HG02571 (cell line): ENCODE data around the gene CCDC110.

ENCODE experiments used
- ATAC-seq: cut with Tn5 transposase; IDR thresholded peaks from one replicate; pipeline ENCODE4 v1.9.1; 2021; ENCODE audit warnings: mild to moderate bottlenecking, moderate library complexity; ENCODE audit not compliant: unreplicated experiment

The CCDC110 gene

GRCh38 chr4:185473247-185473646 lies 1.7 kb upstream of the CCDC110 start:
- no peak for ATAC-seq

- no peak for ATAC-seq
These were observed 590 bp upstream of the CCDC110 start for GRCh38 chr4:185472103-185472542.

- ATAC-seq = no peak
These were observed 885 bp downstream of the CCDC110 start for GRCh38 chr4:185470501-185471195.

GRCh38 chr4:185469580-185470154 lies 1.9 kb downstream of the CCDC110 start:
- ATAC-seq = no peak

GRCh38 chr4:185468999-185469398 lies 2.5 kb downstream of the CCDC110 start:
- ATAC-seq = no peak

- ATAC-seq = no peak
These were observed 3.5 kb downstream of the CCDC110 start for GRCh38 chr4:185467991-185468390.

GRCh38 chr4:185467101-185467500 lies 4.4 kb downstream of the CCDC110 start:
- ATAC-seq = no peak

- no peak for ATAC-seq
These were observed 5.8 kb downstream of the CCDC110 start for GRCh38 chr4:185465707-185466106.

GRCh38 chr4:185464887-185465286 lies 6.6 kb downstream of the CCDC110 start:
- no peak for ATAC-seq

GRCh38 chr4:185464183-185464582 lies 7.3 kb downstream of the CCDC110 start:
- ATAC-seq = no peak

- ATAC-seq = no peak
These were observed 8.0 kb downstream of the CCDC110 start for GRCh38 chr4:185463541-185463940.

- ATAC-seq = no peak
These were observed 10.0 kb downstream of the CCDC110 start for GRCh38 chr4:185461565-185461964.

GRCh38 chr4:185457136-185457535 lies 14.4 kb downstream of the CCDC110 start:
- no peak for ATAC-seq

GRCh38 chr4:185456131-185456530 lies 15.4 kb downstream of the CCDC110 start:
- no peak for ATAC-seq

GRCh38 chr4:185445209-185445608 lies 26.3 kb downstream of the CCDC110 start:
- no peak for ATAC-seq

- no peak for ATAC-seq
These were observed 30.1 kb downstream of the CCDC110 start for GRCh38 chr4:185441479-185441878.

- no peak for ATAC-seq
These were observed 33.7 kb downstream of the CCDC110 start for GRCh38 chr4:185437809-185438208.

- ATAC-seq = no peak
These were observed 36.1 kb downstream of the CCDC110 start for GRCh38 chr4:185435466-185435865.

GRCh38 chr4:185429660-185430059 lies 41.9 kb downstream of the CCDC110 start:
- ATAC-seq = no peak

GRCh38 chr4:185426960-185427688 lies 44.4 kb downstream of the CCDC110 start:
- ATAC-seq = no peak

- ATAC-seq = peak; percentile 95
These were observed 45.7 kb downstream of the CCDC110 start, which contains the start of gene UFSP2 for GRCh38 chr4:185425647-185426352. TSS of gene UFSP2 (minus strand) at chr4:185425964. CDS start at chr4:185425868, 96 bp downstream.
